ENCODE measurements around the gene GABRG3. TPM values are rescaled to one million over a fixed set of nuclear protein-coding genes. Genes with fewer than 3 reads are reported as not detected.

GABRG3 gene
- total RNA-seq, 1 donor from 2014 or later: 3.0 TPM

DNA sequence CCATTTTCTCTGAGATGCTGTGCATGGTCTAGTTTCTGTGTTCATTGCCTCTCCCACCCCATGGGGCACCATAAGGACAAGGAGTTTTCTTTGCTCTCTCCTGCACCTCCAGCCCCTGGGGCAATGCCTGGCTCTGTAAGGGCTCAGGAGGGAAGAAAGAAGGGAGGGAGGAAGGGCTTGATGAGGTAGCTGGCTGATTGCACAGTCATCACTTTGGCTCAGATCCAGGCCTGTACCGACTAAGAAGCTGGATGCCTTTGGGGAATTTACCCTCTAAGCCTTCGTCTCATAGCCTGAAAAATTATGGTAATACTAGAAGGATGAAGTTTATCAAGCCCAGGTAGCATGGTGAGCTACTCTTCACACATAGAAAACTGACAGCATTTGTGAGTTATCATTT is 382.9 kb downstream of the GABRG3 start:
- Mint-ChIP-seq H3K4me1 (peaks cover 7% of the 10 kb centered on the region), H3K9me3 (no peaks in the 10 kb centered on the region), H3K27ac (peak overlapping the region; percentile 75), H3K27me3 (ENCODE audit: low read depth) (peaks cover 4% of the 10 kb centered on the region), H3K36me3 (no peaks in the 10 kb centered on the region), H3K4me3 (no peak overlapping the region)
- peak; percentile 53 to 64 for DNase-seq (ENCODE audit: low spot score in 2 of 2, unreplicated experiment in 2 of 2)
- TF ChIP-seq, protein P1, sequence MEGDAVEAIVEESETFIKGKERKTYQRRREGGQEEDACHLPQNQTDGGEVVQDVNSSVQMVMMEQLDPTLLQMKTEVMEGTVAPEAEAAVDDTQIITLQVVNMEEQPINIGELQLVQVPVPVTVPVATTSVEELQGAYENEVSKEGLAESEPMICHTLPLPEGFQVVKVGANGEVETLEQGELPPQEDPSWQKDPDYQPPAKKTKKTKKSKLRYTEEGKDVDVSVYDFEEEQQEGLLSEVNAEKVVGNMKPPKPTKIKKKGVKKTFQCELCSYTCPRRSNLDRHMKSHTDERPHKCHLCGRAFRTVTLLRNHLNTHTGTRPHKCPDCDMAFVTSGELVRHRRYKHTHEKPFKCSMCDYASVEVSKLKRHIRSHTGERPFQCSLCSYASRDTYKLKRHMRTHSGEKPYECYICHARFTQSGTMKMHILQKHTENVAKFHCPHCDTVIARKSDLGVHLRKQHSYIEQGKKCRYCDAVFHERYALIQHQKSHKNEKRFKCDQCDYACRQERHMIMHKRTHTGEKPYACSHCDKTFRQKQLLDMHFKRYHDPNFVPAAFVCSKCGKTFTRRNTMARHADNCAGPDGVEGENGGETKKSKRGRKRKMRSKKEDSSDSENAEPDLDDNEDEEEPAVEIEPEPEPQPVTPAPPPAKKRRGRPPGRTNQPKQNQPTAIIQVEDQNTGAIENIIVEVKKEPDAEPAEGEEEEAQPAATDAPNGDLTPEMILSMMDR (IDR thresholded peaks at IDR 0.05; ENCODE audit: unreplicated experiment): no peak

DNA sequence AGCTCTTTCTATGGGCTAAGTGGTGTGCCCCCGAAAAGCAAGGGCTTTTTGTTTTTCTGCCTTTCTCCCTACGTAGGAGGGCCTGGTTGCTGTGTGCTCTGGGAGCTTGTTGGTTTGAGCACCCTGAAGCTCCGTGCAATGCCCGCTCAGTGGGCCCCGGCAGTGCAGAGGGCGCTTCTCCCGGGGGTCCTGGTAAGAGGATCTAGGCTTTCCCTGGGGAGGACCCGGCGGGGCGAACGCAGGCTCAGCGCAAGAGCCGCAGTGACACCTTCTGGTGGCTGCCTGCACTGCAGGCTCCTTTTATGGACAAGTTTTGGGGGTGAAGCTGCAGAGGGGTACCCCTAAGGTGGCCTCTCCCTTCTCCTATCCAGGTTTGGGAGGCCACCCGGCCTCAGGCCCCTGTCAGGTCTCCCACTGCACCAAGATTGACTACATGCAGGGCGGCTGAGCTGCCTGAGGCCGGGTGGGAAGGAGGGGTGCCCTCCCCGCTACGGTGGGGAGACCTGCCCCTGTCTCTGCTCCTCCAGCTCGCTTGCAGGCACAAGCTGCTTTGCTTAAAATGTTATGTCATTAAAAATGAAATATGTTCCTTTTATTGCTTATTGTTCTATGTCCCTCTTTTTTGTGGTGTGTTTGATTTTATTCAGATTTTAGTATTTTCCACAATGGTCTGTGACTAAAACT is 387.9 kb downstream of the GABRG3 start:
- TF ChIP-seq, protein P1 (IDR thresholded peaks at IDR 0.05; ENCODE audit: unreplicated experiment): peak; percentile 87
- H3K27ac Mint-ChIP-seq: no peak overlapping the region
- no peaks in the 10 kb centered on the region for H3K36me3 Mint-ChIP-seq
- H3K9me3 Mint-ChIP-seq: no peaks in the 10 kb centered on the region
- DNase-seq (ENCODE audit: low spot score in 2 of 2, unreplicated experiment in 2 of 2): peak in 1 of 2 experiments; percentile 75
- H3K4me3 Mint-ChIP-seq: peak overlapping the region; percentile 54
- H3K27me3 Mint-ChIP-seq (ENCODE audit: low read depth): peaks cover 15% of the 10 kb centered on the region
- H3K4me1 Mint-ChIP-seq: peaks cover 11% of the 10 kb centered on the region

DNA sequence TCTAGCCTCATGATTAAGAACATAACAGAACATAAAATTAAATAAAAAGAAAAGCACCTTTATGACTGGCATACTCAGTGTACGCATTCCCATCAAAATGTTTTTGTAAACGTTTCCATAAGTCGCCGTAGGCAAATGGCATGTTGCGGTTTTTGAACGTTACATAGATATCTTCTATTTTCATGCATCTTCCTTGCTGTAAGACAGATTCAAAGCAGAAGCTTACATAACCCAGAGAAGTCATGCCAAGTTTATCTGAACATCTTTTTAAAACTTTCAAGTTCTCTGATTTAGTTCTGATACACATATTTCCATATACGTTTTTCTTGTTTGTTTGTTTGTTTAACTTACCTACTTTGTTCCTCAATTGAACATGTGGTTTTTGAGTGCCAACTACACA is 388.6 kb downstream of the GABRG3 start:
- Mint-ChIP-seq H3K27me3 (ENCODE audit: low read depth) (peaks cover 22% of the 10 kb centered on the region), H3K27ac (no peak overlapping the region), H3K4me1 (peaks cover 6% of the 10 kb centered on the region), H3K36me3 (no peaks in the 10 kb centered on the region), H3K4me3 (no peak overlapping the region), H3K9me3 (no peaks in the 10 kb centered on the region)
- DNase-seq (ENCODE audit: low spot score in 2 of 2, unreplicated experiment in 2 of 2): no peak
- TF ChIP-seq, protein P1 (IDR thresholded peaks at IDR 0.05; ENCODE audit: unreplicated experiment): no peak

DNA sequence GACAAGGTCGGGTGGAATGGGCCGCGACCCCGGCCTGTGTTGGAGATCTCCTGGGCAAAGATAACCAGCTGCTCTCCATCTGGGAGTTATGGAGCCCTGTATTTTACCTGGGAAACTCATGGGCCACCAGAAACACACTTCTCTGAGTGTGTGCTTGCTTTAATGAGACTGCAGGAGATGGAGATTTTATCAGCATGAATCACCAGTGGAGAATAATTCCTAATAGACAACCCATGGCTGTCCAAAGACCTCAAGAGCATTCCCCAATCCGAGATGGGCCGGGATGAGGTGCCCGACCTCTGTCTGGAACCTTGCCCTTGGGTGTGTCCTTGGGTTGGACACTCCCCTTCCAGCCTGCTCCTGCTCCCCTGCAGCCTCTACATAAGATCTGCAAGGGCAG is 389.3 kb downstream of the GABRG3 start:
- H3K4me1 Mint-ChIP-seq: peaks cover 6% of the 10 kb centered on the region
- no peak for DNase-seq (ENCODE audit: low spot score in 2 of 2, unreplicated experiment in 2 of 2)
- no peak overlapping the region for H3K27ac Mint-ChIP-seq
- H3K4me3 Mint-ChIP-seq: no peak overlapping the region
- no peaks in the 10 kb centered on the region for H3K9me3 Mint-ChIP-seq
- no peaks in the 10 kb centered on the region for H3K36me3 Mint-ChIP-seq
- peaks cover 27% of the 10 kb centered on the region for H3K27me3 Mint-ChIP-seq (ENCODE audit: low read depth)
- TF ChIP-seq, protein P1 (IDR thresholded peaks at IDR 0.05; ENCODE audit: unreplicated experiment): no peak

DNA sequence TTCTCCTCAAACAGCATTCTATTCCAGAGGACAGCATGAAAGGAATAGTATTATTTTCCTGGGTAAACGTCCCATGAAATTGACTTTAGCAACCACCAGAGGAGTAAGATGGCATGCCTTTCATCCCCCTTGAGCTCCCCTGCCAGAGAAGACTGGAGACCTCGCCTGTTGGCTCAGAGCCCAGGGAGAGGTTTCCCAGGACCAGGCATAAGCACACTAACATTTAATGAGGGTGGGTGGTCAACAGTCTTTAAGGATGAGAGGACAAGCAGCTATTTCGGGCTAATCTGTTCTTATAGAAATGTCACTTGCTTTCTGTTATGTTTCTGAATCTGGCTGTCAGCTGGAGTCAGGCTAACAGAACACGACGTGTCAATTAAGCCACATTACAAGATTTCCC is 390.5 kb downstream of the GABRG3 start:
- peaks cover 28% of the 10 kb centered on the region for H3K27me3 Mint-ChIP-seq (ENCODE audit: low read depth)
- TF ChIP-seq, protein P1 (IDR thresholded peaks at IDR 0.05; ENCODE audit: unreplicated experiment): no peak
- no peaks in the 10 kb centered on the region for H3K36me3 Mint-ChIP-seq

More for the DNA sequence above, 390.5 kb downstream of the GABRG3 start:
- H3K4me3 Mint-ChIP-seq: no peak overlapping the region
- H3K27ac Mint-ChIP-seq: no peak overlapping the region
- peaks cover 6% of the 10 kb centered on the region for H3K4me1 Mint-ChIP-seq
- DNase-seq (ENCODE audit: low spot score in 2 of 2, unreplicated experiment in 2 of 2): no peak
- no peaks in the 10 kb centered on the region for H3K9me3 Mint-ChIP-seq

All from mesothelial cell of epicardium (in vitro differentiated cells).